Subcutaneous abdominal adipose tissue (tissue), 5 donors: ENCODE data around the gene KLHL29.
"Not testable (repeated sequence)": the region's sequence is repeated elsewhere in the genome, so short reads cannot be mapped to it uniquely, and the experiment has no call there.

Source experiments
- H3K27ac ChIP-seq: one replicate; pipeline ENCODE4 v1.7.0; 2013; ENCODE audit warnings: low read depth, mild to moderate bottlenecking, inconsistent platforms, low read length, moderate library complexity
- H3K27me3 ChIP-seq, 5 donors: one replicate each; pipeline ENCODE4 v1.7.0; 2013; ENCODE audit warnings: low read length in 5 of 5, inconsistent platforms in 1 of 5; ENCODE audit not compliant: control insufficient read depth in 5 of 5, insufficient read depth in 4 of 5
- H3K36me3 ChIP-seq, 5 donors: one replicate each; pipeline ENCODE4 v1.7.0; 2013; ENCODE audit warnings: low read length in 5 of 5; ENCODE audit not compliant: control insufficient read depth in 5 of 5, insufficient read depth in 5 of 5
- H3K4me1 ChIP-seq, 5 donors: one replicate each; pipeline ENCODE4 v1.7.0; 2013; ENCODE audit warnings: low read length in 5 of 5, mild to moderate bottlenecking in 3 of 5, moderate library complexity in 1 of 5; ENCODE audit not compliant: control insufficient read depth in 5 of 5, insufficient read depth in 5 of 5
- H3K4me3 ChIP-seq, 5 donors: one replicate each; pipeline ENCODE4 v1.7.0; 2013; ENCODE audit warnings: low read length in 5 of 5, low read depth in 1 of 5
- H3K9ac ChIP-seq, 5 donors: one replicate each; pipeline ENCODE4 v1.7.0; 2013; ENCODE audit warnings: low read length in 5 of 5, mild to moderate bottlenecking in 4 of 5, moderate library complexity in 3 of 5
- H3K9me3 ChIP-seq, 5 donors: one replicate each; pipeline ENCODE4 v1.7.0; 2013; ENCODE audit warnings: low read length in 5 of 5; ENCODE audit not compliant: control insufficient read depth in 5 of 5
- donor health status: healthy.
- donor health status: healthy.
- donor health status: healthy.
- donor health status: healthy.
- donor health status: healthy.

Gene KLHL29

GRCh38 chr2:23388756-23389514 lies 4.0 kb downstream of the KLHL29 start:
- no peaks in the 10 kb centered on the region for H3K36me3 ChIP-seq
- H3K4me3 ChIP-seq = no peak overlapping the region
- H3K9ac ChIP-seq = no peak overlapping the region
- H3K27ac ChIP-seq = no peak overlapping the region
- H3K27me3 ChIP-seq = peaks cover 0 to 11% (median 7%) of the 10 kb centered on the region in 5 donors
- H3K9me3 ChIP-seq = no peaks in the 10 kb centered on the region
- peaks cover 0 to 29% (median 20%) of the 10 kb centered on the region in 5 donors for H3K4me1 ChIP-seq

- Histone ChIP-seq H3K27ac (no peak overlapping the region), H3K36me3 (no peaks in the 10 kb centered on the region), H3K9me3 (no peaks in the 10 kb centered on the region), H3K9ac (no peak overlapping the region), H3K27me3 (peaks cover 0 to 16% (median 7%) of the 10 kb centered on the region in 5 donors), H3K4me3 (peak overlapping the region in 1 of 5 donors; percentile 2), H3K4me1 (peaks cover 0 to 25% (median 19%) of the 10 kb centered on the region in 5 donors)
These were observed 5.2 kb downstream of the KLHL29 start for GRCh38 chr2:23390152-23390551.

- H3K9ac ChIP-seq, H3K27ac ChIP-seq, H3K9me3 ChIP-seq, H3K4me3 ChIP-seq, H3K36me3 ChIP-seq: not testable (repeated sequence)
- peaks cover 0 to 17% (median 4%) of the 10 kb centered on the region in 5 donors for H3K27me3 ChIP-seq
- H3K4me1 ChIP-seq = peaks cover 0 to 17% (median 14%) of the 10 kb centered on the region in 5 donors
These were observed 6.3 kb downstream of the KLHL29 start for GRCh38 chr2:23391237-23391736.

GRCh38 chr2:23393722-23394121 lies 8.7 kb downstream of the KLHL29 start:
- Histone ChIP-seq H3K27me3 (peaks cover 0 to 16% (median 0%) of the 10 kb centered on the region in 5 donors), H3K9ac (no peak overlapping the region), H3K9me3 (no peaks in the 10 kb centered on the region), H3K4me3 (no peak overlapping the region), H3K4me1 (peaks cover 0 to 7% (median 2%) of the 10 kb centered on the region in 5 donors), H3K27ac (no peak overlapping the region), H3K36me3 (no peaks in the 10 kb centered on the region)

- Histone ChIP-seq H3K9ac (no peak overlapping the region), H3K27me3 (peaks cover 0 to 16% (median 0%) of the 10 kb centered on the region in 5 donors), H3K36me3 (no peaks in the 10 kb centered on the region)
These were observed 9.7 kb downstream of the KLHL29 start for GRCh38 chr2:23394700-23395099.

GRCh38 chr2:23397478-23397877 lies 12.5 kb downstream of the KLHL29 start:
- Histone ChIP-seq H3K27me3 (peaks cover 0 to 16% (median 0%) of the 10 kb centered on the region in 5 donors), H3K4me3 (no peak overlapping the region), H3K27ac (no peak overlapping the region), H3K9ac (no peak overlapping the region), H3K4me1 (peaks cover 0 to 7% (median 6%) of the 10 kb centered on the region in 5 donors), H3K9me3 (no peaks in the 10 kb centered on the region), H3K36me3 (no peaks in the 10 kb centered on the region)

More at GRCh38 chr2:23394700-23395099, 9.7 kb downstream of the KLHL29 start:
- H3K4me3 ChIP-seq = no peak overlapping the region
- H3K4me1 ChIP-seq = peaks cover 0 to 6% (median 0%) of the 10 kb centered on the region in 5 donors
- no peaks in the 10 kb centered on the region for H3K9me3 ChIP-seq
- no peak overlapping the region for H3K27ac ChIP-seq

GRCh38 chr2:23399674-23400261 lies 14.8 kb downstream of the KLHL29 start:
- no peaks in the 10 kb centered on the region for H3K9me3 ChIP-seq
- peaks cover 2 to 20% (median 19%) of the 10 kb centered on the region in 5 donors for H3K4me1 ChIP-seq
- no peak overlapping the region for H3K9ac ChIP-seq
- H3K36me3 ChIP-seq = no peaks in the 10 kb centered on the region
- H3K27ac ChIP-seq = no peak overlapping the region
- peaks cover 0 to 10% (median 0%) of the 10 kb centered on the region in 5 donors for H3K27me3 ChIP-seq
- H3K4me3 ChIP-seq = no peak overlapping the region

GRCh38 chr2:23400703-23401102 lies 15.7 kb downstream of the KLHL29 start:
- Histone ChIP-seq H3K36me3 (no peaks in the 10 kb centered on the region), H3K4me1 (peaks cover 2 to 21% (median 21%) of the 10 kb centered on the region in 5 donors), H3K9me3 (no peaks in the 10 kb centered on the region), H3K9ac (no peak overlapping the region), H3K4me3 (no peak overlapping the region), H3K27me3 (peaks cover 0 to 6% (median 0%) of the 10 kb centered on the region in 5 donors), H3K27ac (no peak overlapping the region)

- Histone ChIP-seq H3K36me3 (no peaks in the 10 kb centered on the region), H3K27ac (no peak overlapping the region), H3K4me1 (peaks cover 2 to 21% (median 21%) of the 10 kb centered on the region in 5 donors), H3K4me3 (no peak overlapping the region), H3K27me3 (peaks cover 0 to 3% (median 0%) of the 10 kb centered on the region in 5 donors), H3K9ac (no peak overlapping the region), H3K9me3 (no peaks in the 10 kb centered on the region)
These were observed 16.6 kb downstream of the KLHL29 start for GRCh38 chr2:23401427-23402204.
